HG03025 (cell line): ENCODE data around the gene KLF11.
"Not testable (repeated sequence)": the region's sequence is repeated elsewhere in the genome, so short reads cannot be mapped to it uniquely, and the experiment has no call there.

Source experiments
- ATAC-seq: cut with Tn5 transposase; IDR thresholded peaks from one replicate; pipeline ENCODE4 v1.9.1; 2021; ENCODE audit warnings: mild to moderate bottlenecking, moderate library complexity; ENCODE audit not compliant: unreplicated experiment, low FRiP score

Gene KLF11

GRCh38 chr2:10008809-10009176 lies 34.6 kb upstream of the KLF11 start:
- ATAC-seq = no peak

- no peak for ATAC-seq
These were observed 34.0 kb upstream of the KLF11 start for GRCh38 chr2:10009271-10009810.

- no peak for ATAC-seq
These were observed 33.3 kb upstream of the KLF11 start for GRCh38 chr2:10009811-10010781.

GRCh38 chr2:10010861-10011605 lies 32.3 kb upstream of the KLF11 start:
- ATAC-seq = not testable (repeated sequence)

GRCh38 chr2:10011606-10012325 lies 31.6 kb upstream of the KLF11 start:
- ATAC-seq = not testable (repeated sequence)

- ATAC-seq = not testable (repeated sequence)
These were observed 30.9 kb upstream of the KLF11 start for GRCh38 chr2:10012366-10012962.

- no peak for ATAC-seq
These were observed 30.3 kb upstream of the KLF11 start for GRCh38 chr2:10012963-10013461.

- not testable (repeated sequence) for ATAC-seq
These were observed 29.5 kb upstream of the KLF11 start for GRCh38 chr2:10013651-10014417.

GRCh38 chr2:10014418-10015190 lies 28.7 kb upstream of the KLF11 start:
- no peak for ATAC-seq

- not testable (repeated sequence) for ATAC-seq
These were observed 27.9 kb upstream of the KLF11 start for GRCh38 chr2:10015376-10015989.

GRCh38 chr2:10016001-10016801 lies 27.1 kb upstream of the KLF11 start:
- no peak for ATAC-seq

- no peak for ATAC-seq
These were observed 26.5 kb upstream of the KLF11 start for GRCh38 chr2:10016802-10017258.

GRCh38 chr2:10017313-10017941 lies 25.9 kb upstream of the KLF11 start:
- ATAC-seq = no peak

GRCh38 chr2:10019174-10019573 lies 24.2 kb upstream of the KLF11 start:
- no peak for ATAC-seq

- ATAC-seq = no peak
These were observed 23.5 kb upstream of the KLF11 start for GRCh38 chr2:10019602-10020400.

- ATAC-seq = no peak
These were observed 21.3 kb upstream of the KLF11 start for GRCh38 chr2:10022041-10022421.
